Parathyroid adenoma (tissue), 2 donors: ENCODE results near the gene FOXN3.

Source experiments
- H2AFZ ChIP-seq: fragments of 300-600 bp; sonication (generic); one replicate; pipeline ENCODE4 v1.7.0; 2017; ENCODE audit warnings: antibody characterized with exemption, mild to moderate bottlenecking
- H3K27ac ChIP-seq: fragments of 300-600 bp; sonication (generic); one replicate; pipeline ENCODE4 v1.7.0; 2017
- H3K27me3 ChIP-seq: fragments of 300-600 bp; sonication (generic); one replicate; pipeline ENCODE4 v1.7.0; 2017; ENCODE audit warnings: low read length; ENCODE audit not compliant: control insufficient read depth, insufficient read depth
- H3K36me3 ChIP-seq: fragments of 300-600 bp; sonication (generic); one replicate; pipeline ENCODE4 v1.7.0; 2017; ENCODE audit warnings: low read length; ENCODE audit not compliant: control insufficient read depth, insufficient read depth
- H3K4me1 ChIP-seq: fragments of 300-600 bp; sonication (generic); one replicate; pipeline ENCODE4 v1.7.0; 2017; ENCODE audit warnings: control low read depth
- H3K4me2 ChIP-seq: fragments of 300-600 bp; sonication (generic); one replicate; pipeline ENCODE4 v1.7.0; 2017; ENCODE audit warnings: low read length
- H3K4me3 ChIP-seq: fragments of 300-600 bp; sonication (generic); one replicate; pipeline ENCODE4 v1.7.0; 2017; ENCODE audit warnings: low read depth, low read length
- H3K79me2 ChIP-seq: fragments of 300-600 bp; sonication (generic); one replicate; pipeline ENCODE4 v1.7.0; 2017; ENCODE audit warnings: control low read depth
- H3K9ac ChIP-seq: fragments of 300-600 bp; sonication (generic); one replicate; pipeline ENCODE4 v1.7.0; 2017; ENCODE audit warnings: mild to moderate bottlenecking
- H3K9me3 ChIP-seq: fragments of 300-600 bp; sonication (generic); one replicate; pipeline ENCODE4 v1.7.0; 2017; ENCODE audit warnings: low read length; ENCODE audit not compliant: control insufficient read depth
- CTCF ChIP-seq: fragments of 300-600 bp; sonication (generic); IDR thresholded peaks from one replicate; pipeline ENCODE4 v1.7.0; 2017; ENCODE audit warnings: antibody characterized with exemption, mild to moderate bottlenecking
- donor health status: primary hyperparathyroidism.

Gene FOXN3

GRCh38 chr14:89417091-89417464 lies at the start of gene FOXN3:
Gene FOXN3 (minus strand): TSS chr14:89417233. CDS start chr14:89412476, 4,757 bp downstream.
- Histone ChIP-seq H3K79me2 (peaks cover 24% of the 10 kb centered on the region), H3K27me3 (no peaks in the 10 kb centered on the region), H3K9ac (peak within 1 kb of the TSS; percentile 43), H3K27ac (peak within 1 kb of the TSS; percentile 93), H2AFZ (peak within 1 kb of the TSS; percentile 84), H3K4me1 (peaks cover 3% of the 10 kb centered on the region), H3K36me3 (no peaks in the 10 kb centered on the region), H3K4me2 (peak within 1 kb of the TSS; percentile 98), H3K4me3 (peak within 1 kb of the TSS; percentile 77), H3K9me3 (no peaks in the 10 kb centered on the region)
- TF ChIP-seq CTCF: no peak

- H3K27ac ChIP-seq: no peak overlapping the region
- no peak for TF ChIP-seq CTCF
- H3K79me2 ChIP-seq: peaks cover 36% of the 10 kb centered on the region
- no peak overlapping the region for H3K4me2 ChIP-seq
- H3K27me3 ChIP-seq: no peaks in the 10 kb centered on the region
- H3K4me1 ChIP-seq: peaks cover 12% of the 10 kb centered on the region
- H3K9me3 ChIP-seq: no peaks in the 10 kb centered on the region
- no peak overlapping the region for H3K9ac ChIP-seq
- H2AFZ ChIP-seq: no peak overlapping the region
- no peak overlapping the region for H3K4me3 ChIP-seq
- no peaks in the 10 kb centered on the region for H3K36me3 ChIP-seq
Observed at GRCh38 chr14:89466484-89466883, 49.5 kb upstream of the FOXN3 start.

- Histone ChIP-seq H3K4me3 (no peak overlapping the region), H3K36me3 (no peaks in the 10 kb centered on the region), H3K4me2 (no peak overlapping the region), H3K9ac (no peak overlapping the region), H3K27ac (no peak overlapping the region), H3K79me2 (peaks cover 31% of the 10 kb centered on the region), H3K4me1 (peaks cover 12% of the 10 kb centered on the region), H3K27me3 (no peaks in the 10 kb centered on the region), H3K9me3 (no peaks in the 10 kb centered on the region), H2AFZ (no peak overlapping the region)
- no peak for TF ChIP-seq CTCF
Observed at GRCh38 chr14:89465876-89466275, 48.8 kb upstream of the FOXN3 start.

GRCh38 chr14:89461256-89461655 lies 44.2 kb upstream of the FOXN3 start:
- no peak overlapping the region for H3K9ac ChIP-seq
- no peaks in the 10 kb centered on the region for H3K36me3 ChIP-seq
- H3K9me3 ChIP-seq: no peaks in the 10 kb centered on the region
- H2AFZ ChIP-seq: no peak overlapping the region
- no peak overlapping the region for H3K4me3 ChIP-seq
- H3K4me2 ChIP-seq: no peak overlapping the region
- H3K27me3 ChIP-seq: no peaks in the 10 kb centered on the region
- H3K4me1 ChIP-seq: no peaks in the 10 kb centered on the region
- no peak overlapping the region for H3K27ac ChIP-seq
- peaks cover 33% of the 10 kb centered on the region for H3K79me2 ChIP-seq
- no peak for TF ChIP-seq CTCF

- Histone ChIP-seq H3K27me3 (no peaks in the 10 kb centered on the region), H3K4me1 (peaks cover 7% of the 10 kb centered on the region), H3K9me3 (no peaks in the 10 kb centered on the region), H3K4me3 (no peak overlapping the region), H3K9ac (no peak overlapping the region), H3K36me3 (no peaks in the 10 kb centered on the region), H3K27ac (no peak overlapping the region), H2AFZ (no peak overlapping the region), H3K79me2 (peaks cover 29% of the 10 kb centered on the region), H3K4me2 (no peak overlapping the region)
- TF ChIP-seq CTCF: no peak
Observed at GRCh38 chr14:89458713-89459420, 41.8 kb upstream of the FOXN3 start.
